ENCODE measurements around the gene CATSPER3. TPM values are rescaled to one million over a fixed set of nuclear protein-coding genes. Genes with fewer than 3 reads are reported as not detected.
A peak's percentile ranks its signal among the peaks of the same experiment; 100 is the strongest.

Gene CATSPER3
- total RNA-seq, 1 donor from 2014 or later, result 0.99 TPM

GRCh38 chr5:135010502-135011354, 43.0 kb downstream of the CATSPER3 start:
- DNase-seq (ENCODE audit: low spot score), result peak; percentile 25

- DNase-seq (ENCODE audit: low spot score), result peak; percentile 35
Measured at GRCh38 chr5:135011355-135012032, 43.8 kb downstream of the CATSPER3 start.

DNA sequence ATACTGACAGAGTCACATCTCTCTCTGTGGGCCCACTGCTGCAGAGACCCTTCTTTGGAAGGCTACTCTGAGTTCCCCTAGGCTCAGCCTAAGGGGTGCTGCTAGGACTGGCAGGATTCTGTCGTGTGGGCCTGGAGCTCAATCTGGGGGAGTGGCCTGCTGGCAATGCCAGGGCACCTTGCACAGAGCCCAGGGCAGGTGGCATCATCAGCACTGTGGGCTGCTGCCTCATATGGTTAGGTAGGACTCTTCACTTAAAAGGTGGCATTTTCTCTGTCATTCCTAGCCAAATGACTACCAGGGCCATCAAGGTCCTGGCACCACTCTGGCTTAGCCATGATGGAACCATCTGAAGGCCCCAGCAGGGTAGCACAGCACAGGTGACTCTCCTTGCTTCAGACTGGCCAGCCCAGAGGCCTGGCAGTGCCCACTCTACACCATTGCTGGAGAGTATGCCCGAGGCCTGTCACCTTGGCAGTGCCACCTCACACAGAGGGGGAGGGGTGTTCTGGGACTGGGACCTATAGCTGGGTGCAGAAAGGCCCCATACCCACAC, 44.4 kb downstream of the CATSPER3 start:
- no peak for DNase-seq (ENCODE audit: low spot score)

- peak; percentile 40 for DNase-seq (ENCODE audit: low spot score)
Measured at GRCh38 chr5:135012951-135013391, 45.3 kb downstream of the CATSPER3 start.

DNA sequence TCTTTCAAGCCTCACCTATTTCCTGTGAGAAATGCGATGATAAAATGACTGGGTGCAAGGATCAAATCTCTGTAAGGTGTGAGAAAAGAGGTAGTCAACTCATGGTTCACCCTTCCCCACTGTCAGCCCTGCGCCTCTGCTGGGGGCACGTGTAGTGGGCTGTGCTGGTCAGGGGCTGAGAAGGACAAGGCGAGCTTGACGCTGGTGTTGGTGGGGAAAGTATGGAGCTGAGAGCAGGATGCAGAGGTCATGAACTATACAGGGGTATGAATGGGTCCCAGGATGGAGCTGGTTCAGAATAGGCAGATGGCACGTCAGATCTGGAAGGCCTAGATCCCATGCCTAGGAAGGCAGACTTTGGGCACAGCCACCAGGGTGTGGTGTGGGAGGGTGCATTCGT, 45.7 kb downstream of the CATSPER3 start:
- no peak for DNase-seq (ENCODE audit: low spot score)

DNA sequence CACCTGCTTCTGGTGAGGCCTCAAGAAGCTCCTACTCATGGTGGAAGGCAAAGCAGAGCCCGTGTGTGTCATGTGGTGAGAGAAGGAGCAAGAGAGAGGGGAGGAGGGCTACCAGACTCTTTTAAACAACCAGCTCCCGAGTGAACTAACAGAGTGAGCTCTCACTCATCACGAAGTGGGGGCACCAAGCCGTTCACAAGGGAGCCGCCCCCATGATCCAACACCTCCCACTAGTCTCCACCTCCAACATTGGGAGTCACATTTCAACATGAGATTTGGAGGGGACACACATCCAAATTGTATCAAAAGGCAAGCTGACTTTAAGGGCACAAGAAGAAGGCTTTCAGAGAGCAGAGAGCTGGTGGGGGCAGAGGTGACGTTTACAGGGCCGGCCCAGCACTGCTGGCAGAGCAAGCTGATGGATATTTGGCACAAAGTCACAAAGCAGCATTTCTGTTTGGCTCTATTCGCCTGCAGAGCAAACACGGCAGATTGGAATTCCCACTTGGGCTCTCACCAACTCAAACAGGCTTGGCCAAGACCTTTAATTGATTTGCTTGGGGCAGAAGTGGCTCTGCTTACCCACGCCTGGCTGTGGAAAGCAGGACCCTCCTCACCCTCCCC, 46.4 kb downstream of the CATSPER3 start:
- DNase-seq (ENCODE audit: low spot score), result peak; percentile 43

- DNase-seq (ENCODE audit: low spot score), result no peak
Measured at GRCh38 chr5:135015942-135016341, 48.2 kb downstream of the CATSPER3 start.

DNA sequence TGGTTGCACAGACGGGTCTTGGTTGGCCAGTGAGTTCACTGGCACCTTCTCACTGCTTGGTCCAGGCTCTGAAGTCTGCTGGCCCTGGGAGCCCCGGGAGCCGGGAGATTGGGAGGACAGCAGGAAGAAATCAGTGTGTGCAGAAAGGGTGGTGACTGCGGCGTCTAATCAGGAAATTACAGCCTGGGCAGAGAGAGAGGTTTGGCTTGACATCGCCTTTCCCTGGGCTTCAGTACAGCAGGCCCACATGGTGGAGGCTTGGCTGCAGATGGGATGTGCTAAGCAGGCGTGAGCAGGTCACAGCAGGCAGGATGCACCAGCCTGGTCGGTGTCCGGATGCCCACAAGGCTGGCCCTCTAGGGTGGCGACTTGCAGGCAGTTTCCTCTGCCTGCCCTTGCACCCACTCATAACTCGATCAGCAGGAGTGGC, 49.2 kb downstream of the CATSPER3 start:
- DNase-seq (ENCODE audit: low spot score), result peak; percentile 41

DNA sequence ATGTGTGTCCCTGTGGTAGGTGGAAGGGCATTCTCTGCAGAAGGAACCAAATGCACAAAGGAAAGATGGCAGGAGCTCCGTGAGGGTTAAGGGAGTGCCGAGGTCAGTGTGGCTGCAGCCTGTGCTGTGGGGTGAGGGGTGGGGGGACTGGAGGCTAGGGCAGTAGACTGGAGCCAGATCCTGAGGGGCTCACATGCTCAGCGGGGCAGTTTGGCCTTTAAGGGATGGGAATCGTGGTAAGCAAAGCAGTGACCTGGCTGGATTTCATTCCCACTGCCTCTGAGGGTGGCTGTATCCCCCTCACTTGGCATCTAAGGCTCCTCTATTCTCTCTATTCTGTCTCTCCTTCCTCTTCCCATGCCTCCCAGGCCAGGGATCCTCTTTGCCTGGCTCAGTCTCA, 50.8 kb downstream of the CATSPER3 start:
- DNase-seq (ENCODE audit: low spot score), result peak; percentile 26

- no peak for DNase-seq (ENCODE audit: low spot score)
Measured at GRCh38 chr5:135019314-135019713, 51.6 kb downstream of the CATSPER3 start.

- DNase-seq (ENCODE audit: low spot score), result no peak
Measured at GRCh38 chr5:135020111-135020895, 52.6 kb downstream of the CATSPER3 start.

- DNase-seq (ENCODE audit: low spot score), result no peak
Measured at GRCh38 chr5:135024956-135025729, 57.4 kb downstream of the CATSPER3 start.

- no peak for DNase-seq (ENCODE audit: low spot score)
Measured at GRCh38 chr5:135025730-135026644, 58.3 kb downstream of the CATSPER3 start.

GRCh38 chr5:135026645-135027265, 59.0 kb downstream of the CATSPER3 start:
- DNase-seq (ENCODE audit: low spot score), result no peak

DNA sequence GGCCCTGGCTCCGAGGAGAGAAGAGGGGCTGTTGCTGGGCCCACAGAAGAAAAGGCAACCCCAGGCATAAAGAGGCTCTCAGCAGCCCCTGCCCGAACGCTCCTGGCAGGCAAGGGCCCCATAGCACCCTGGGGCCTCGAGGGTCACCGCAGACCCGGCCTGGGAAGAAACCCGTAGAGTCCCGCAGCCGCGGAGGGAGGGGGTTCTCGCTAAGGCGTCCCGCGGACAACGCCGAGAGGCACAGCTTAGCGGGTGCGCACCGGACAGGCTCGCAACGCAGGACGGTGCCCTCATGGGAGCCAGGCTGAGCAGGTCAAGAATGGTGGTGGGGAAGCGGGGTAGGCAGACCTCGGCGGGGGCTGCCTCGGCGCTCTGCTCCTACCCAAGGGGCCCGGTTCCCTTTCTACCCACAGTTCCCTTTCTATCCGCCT, 59.6 kb downstream of the CATSPER3 start:
- DNase-seq (ENCODE audit: low spot score), result no peak

DNA sequence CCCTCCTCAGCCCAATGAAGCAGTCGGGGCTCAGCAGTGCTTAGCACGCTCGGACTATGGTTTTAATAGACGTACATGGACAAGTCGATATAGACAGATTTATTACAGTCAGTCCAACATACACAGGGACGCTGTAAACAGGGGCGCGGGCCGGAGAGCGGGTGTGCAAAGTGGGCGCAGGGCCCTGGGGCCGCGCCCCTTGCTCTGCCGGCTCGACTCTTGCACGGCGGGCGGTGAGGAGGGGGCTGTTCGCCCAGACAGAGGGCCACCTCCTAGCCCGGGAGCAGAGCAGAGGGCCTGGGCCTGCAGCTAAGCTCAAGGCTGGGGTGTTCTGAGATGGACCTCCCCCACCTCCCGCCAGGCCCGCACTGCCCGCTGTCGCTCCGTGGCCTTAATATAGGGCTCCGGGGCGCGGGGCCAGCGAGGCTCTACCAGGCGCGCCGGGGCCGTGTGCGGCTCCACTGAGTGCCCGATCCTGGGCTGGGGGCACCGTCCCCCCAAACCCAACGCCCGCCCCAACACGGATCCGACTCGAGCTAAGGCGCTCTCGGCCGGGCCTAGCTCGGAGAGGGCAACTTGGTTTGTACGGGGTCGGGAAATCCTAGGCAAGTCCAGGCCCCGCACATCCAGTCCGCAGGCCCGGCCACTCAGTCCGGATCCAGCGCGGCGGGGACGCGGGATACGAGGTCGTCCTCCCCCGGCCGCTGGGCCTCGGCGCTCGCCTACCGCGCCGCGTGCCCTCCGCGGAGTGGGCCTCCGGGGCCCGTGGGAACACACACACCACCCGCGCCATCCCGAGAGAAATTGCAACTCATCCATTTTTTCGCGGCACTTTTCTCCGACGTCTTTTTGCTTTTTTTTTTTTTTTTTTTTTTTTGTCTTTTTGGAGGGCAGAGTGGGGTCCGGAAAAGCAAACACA, 60.2 kb downstream of the CATSPER3 start:
- no peak for DNase-seq (ENCODE audit: low spot score)

DNA sequence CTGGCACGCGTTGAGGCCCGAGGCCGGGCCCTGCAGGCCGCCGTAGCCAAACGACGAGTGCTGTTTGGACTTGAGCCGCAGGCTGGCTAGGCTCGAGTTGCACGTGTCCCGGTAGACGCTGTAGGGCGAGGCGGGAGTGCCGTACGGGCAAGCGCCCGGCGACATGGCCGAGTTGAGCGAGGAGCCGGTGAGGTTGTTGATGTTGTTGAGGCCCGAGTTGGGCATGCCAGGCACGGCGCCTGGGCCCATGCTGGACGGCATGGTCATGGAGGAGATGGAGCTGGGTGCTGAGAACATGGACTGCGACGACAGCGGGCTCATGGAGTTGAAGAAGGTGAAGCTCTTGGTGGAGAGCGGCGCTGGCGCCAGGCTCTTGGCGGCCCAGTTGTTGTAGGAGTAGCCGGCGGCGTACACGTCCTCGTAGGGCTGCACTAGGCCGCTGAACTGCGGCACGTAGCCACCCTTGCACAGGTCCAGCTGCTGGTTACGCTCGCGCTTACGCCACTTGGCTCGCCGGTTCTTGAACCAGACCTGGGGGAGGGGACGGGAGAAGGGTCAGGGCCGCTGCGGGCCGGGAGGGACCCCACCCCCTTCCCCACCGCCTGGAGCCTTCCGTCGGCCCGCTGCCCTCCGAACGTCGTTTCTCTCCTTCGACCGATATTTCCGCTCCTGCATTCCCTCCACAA, 61.2 kb downstream of the CATSPER3 start:
- no peak for DNase-seq (ENCODE audit: low spot score)
